GM21515 (cell line): ENCODE measurements around the gene MORN3.

Source experiments
- ATAC-seq: cut with Tn5 transposase; IDR thresholded peaks from one replicate; pipeline ENCODE4 v1.9.1; 2021; ENCODE audit not compliant: unreplicated experiment

MORN3 gene

GRCh38 chr12:121610239-121611149 lies 59.0 kb downstream of the MORN3 start:
- ATAC-seq, result no peak

GRCh38 chr12:121608301-121608700 lies 61.2 kb downstream of the MORN3 start:
- no peak for ATAC-seq

- ATAC-seq, result no peak
Observed at GRCh38 chr12:121603581-121603980, 65.9 kb downstream of the MORN3 start.

- no peak for ATAC-seq
Observed at GRCh38 chr12:121602766-121603165, 66.7 kb downstream of the MORN3 start.

- no peak for ATAC-seq
Observed at GRCh38 chr12:121600702-121601336, 68.6 kb downstream of the MORN3 start.
